ENCODE results near the gene USP33. TPM values are rescaled to one million over a fixed set of nuclear protein-coding genes. Genes with fewer than 3 reads are reported as not detected.

USP33 gene
- total and polyA plus RNA-seq, 9 of the 15 experiments (the other 6 are each of a cell fraction or from before 2014, with no cell fraction given): 22.4 to 83.5 (median 44.7) TPM

GRCh38 chr1:77704736-77705135, 54.9 kb downstream of the USP33 start (continued):
- TF ChIP-seq RBFOX2 (IDR thresholded peaks at IDR 0.05; ENCODE audit: low read depth, low read length) (no peak), ZNF23 (CRISPR knock-in tag; IDR thresholded peaks at IDR 0.05) (no peak), JUND (IDR thresholded peaks at IDR 0.05; ENCODE audit: borderline replicate concordance, low read depth, low read length) (peak; percentile 40; the same call in 1 of the 2 replicates), JUND (tag; IDR thresholded peaks at IDR 0.05; ENCODE audit: borderline replicate concordance, low read depth, low read length) (no peak; the same call in 2 of the 3 replicates), NR2C2 (CRISPR knock-in tag; IDR thresholded peaks at IDR 0.05) (no peak), NR2C2 (tag; IDR thresholded peaks at IDR 0.05) (peak; percentile 37; the same call in 1 of the 2 replicates), MAFK (IDR thresholded peaks at IDR 0.05; ENCODE audit: low read length) (0 out of 2 replicates have a peak, but pooled peaks have one; percentile 4), POLR2AphosphoS5 (IDR thresholded peaks at IDR 0.05; ENCODE audit: control insufficient read depth, insufficient read depth, low read depth, low read length) (peak; percentile 24; the same call in 1 of the 2 replicates), DPF2 (IDR thresholded peaks at IDR 0.05) (peak; percentile 91), MEF2A (IDR thresholded peaks at IDR 0.05; ENCODE audit: control insufficient read depth, low read depth, low read length) (peak; percentile 47; the same call in 1 of the 2 replicates), LEF1 (IDR thresholded peaks at IDR 0.05) (peak; percentile 74; the same call in 1 of the 2 replicates), ZNF76 (CRISPR knock-in tag; IDR thresholded peaks at IDR 0.05; ENCODE audit: borderline replicate concordance) (no peak), TCF7 (IDR thresholded peaks at IDR 0.05; ENCODE audit: borderline replicate concordance) (0 out of 2 replicates have a peak, but pooled peaks have one; percentile 55), TCF3 (CRISPR knock-in tag; IDR thresholded peaks at IDR 0.05) (peak; percentile 34; the same call in 1 of the 2 replicates), CBFA2T2 (conservative IDR thresholded peaks at IDR 0.05) (peak; percentile 24; the same call in 1 of the 2 replicates), PKNOX1 (IDR thresholded peaks at IDR 0.05) (peak; percentile 66), ADNP (tag; IDR thresholded peaks at IDR 0.05) (no peak), IFI16 (CRISPR knock-in tag; IDR thresholded peaks at IDR 0.05) (no peak), ESRRB (CRISPR knock-in tag; IDR thresholded peaks at IDR 0.05; ENCODE audit: borderline replicate concordance) (no peak)
- TF ChIP-seq, protein P1, sequence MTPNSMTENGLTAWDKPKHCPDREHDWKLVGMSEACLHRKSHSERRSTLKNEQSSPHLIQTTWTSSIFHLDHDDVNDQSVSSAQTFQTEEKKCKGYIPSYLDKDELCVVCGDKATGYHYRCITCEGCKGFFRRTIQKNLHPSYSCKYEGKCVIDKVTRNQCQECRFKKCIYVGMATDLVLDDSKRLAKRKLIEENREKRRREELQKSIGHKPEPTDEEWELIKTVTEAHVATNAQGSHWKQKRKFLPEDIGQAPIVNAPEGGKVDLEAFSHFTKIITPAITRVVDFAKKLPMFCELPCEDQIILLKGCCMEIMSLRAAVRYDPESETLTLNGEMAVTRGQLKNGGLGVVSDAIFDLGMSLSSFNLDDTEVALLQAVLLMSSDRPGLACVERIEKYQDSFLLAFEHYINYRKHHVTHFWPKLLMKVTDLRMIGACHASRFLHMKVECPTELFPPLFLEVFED (CRISPR knock-in tag; conservative IDR thresholded peaks at IDR 0.05): 0 out of 2 replicates have a peak, but pooled peaks have one; percentile 6
